GM12878 (cell line): Measurements from ENCODE around the gene C1orf198. TPM values are rescaled to one million over a fixed set of nuclear protein-coding genes. Genes with fewer than 3 reads are reported as not detected.

Experiments
- ATAC-seq: fragments of 200-7000 bp; cut with Tn5 transposase; 3 replicates; pipeline ENCODE4 v1.9.1; 2020; ENCODE audit warnings: mild to moderate bottlenecking, moderate library complexity
- BruUV-seq: library from RNA; stranded (reverse); fragments of 400-500 nt; replicated peaks from 2 replicates; lab custom pipeline; 2021; lab: Mats Ljungman, UMichigan
- CTCF ChIA-PET: fragments of 300-600 bp; sonication (Branson Sonifier 250); formaldehyde crosslinking; extraction: SDS; loops from one replicate; lab custom pipeline; 2021; ENCODE audit warnings: inconsistent platforms; lab: Yijun Ruan, JAX
- POLR2A ChIA-PET: fragments of 350-600 bp; formaldehyde crosslinking; extraction: SDS; loops from one replicate; lab custom pipeline; 2021; ENCODE audit warnings: inconsistent platforms; lab: Charles Lee
- RAD21 ChIA-PET: fragments of 300-600 bp; sonication (Branson Sonifier 250); formaldehyde crosslinking; loops from one replicate; lab custom pipeline; 2023; ENCODE audit warnings: antibody characterized with exemption; ENCODE audit not compliant: unreplicated experiment; lab: Charles Lee
- SMC1A ChIA-PET: fragments of 300-600 bp; sonication (Branson Sonifier 250); formaldehyde crosslinking; loops from one replicate; lab custom pipeline; 2023; ENCODE audit not compliant: unreplicated experiment, uncharacterized antibody; lab: Charles Lee
- DNase-seq: peaks from one replicate; pipeline ENCODE4 v3.0.0-alpha.2; 2011; ENCODE audit warnings: low read depth, low spot score
- FAIRE-seq: peaks from 3 replicates; lab custom pipeline; 2011; peaks lifted over from hg19 to GRCh38; lab: Jason Lieb, UNC
- H2AFZ ChIP-seq: 2 replicates; pipeline ENCODE4 v1.6.0; 2011; ENCODE audit warnings: low read depth, low read length, control low read depth; ENCODE audit not compliant: control insufficient read depth
- H3K27ac ChIP-seq: 2 replicates; pipeline ENCODE4 v1.5.1; 2011; ENCODE audit warnings: control low read depth; ENCODE audit not compliant: control insufficient read depth, insufficient read depth
- H3K27me3 ChIP-seq, 2 experiments: replicated peaks in 1 of 2; 2 replicates each; pipeline versions ENCODE4 v1.6.0 to v1.6.1; 2011; ENCODE audit warnings: low read length in 1 of 2; ENCODE audit not compliant: control insufficient read depth in 2 of 2, insufficient read depth in 2 of 2
- H3K36me3 ChIP-seq, 2 experiments: 2 replicates each; pipeline ENCODE4 v1.5.1; 2011; ENCODE audit warnings: low read length in 1 of 2; ENCODE audit not compliant: control insufficient read depth in 2 of 2, insufficient read depth in 2 of 2
- H3K4me1 ChIP-seq: 2 replicates; pipeline ENCODE4 v1.6.1; 2011; ENCODE audit warnings: mild to moderate bottlenecking, low read length, moderate library complexity, mixed read lengths; ENCODE audit not compliant: control insufficient read depth, insufficient read depth
- H3K4me2 ChIP-seq: 2 replicates; pipeline ENCODE4 v1.6.0; 2011; ENCODE audit warnings: control low read depth; ENCODE audit not compliant: control insufficient read depth, insufficient read depth
- H3K4me3 ChIP-seq: fragments of 200-600 bp; sonication (generic); 2 replicates; pipeline ENCODE4 v1.5.1; 2016
- H3K79me2 ChIP-seq: 2 replicates; pipeline ENCODE4 v1.6.0; 2011; ENCODE audit warnings: low read length; ENCODE audit not compliant: control insufficient read depth, insufficient read depth
- H3K9ac ChIP-seq: 2 replicates; pipeline ENCODE4 v1.8.0; 2011; ENCODE audit warnings: low read length, control low read depth, mixed read lengths; ENCODE audit not compliant: control insufficient read depth, insufficient read depth
- H3K9me3 ChIP-seq: replicated peaks from 3 replicates; pipeline ENCODE4 v1.5.1; 2011; ENCODE audit warnings: mild to moderate bottlenecking, low read length; ENCODE audit not compliant: control insufficient read depth, insufficient read depth
- H4K20me1 ChIP-seq: 2 replicates; pipeline ENCODE4 v1.6.0; 2011; ENCODE audit not compliant: control insufficient read depth, insufficient read depth
- BMI1 ChIP-seq: fragments of 450-650 bp; IDR thresholded peaks from 2 replicates; pipeline ENCODE4 v1.6.1; 2016; ENCODE audit warnings: mild to moderate bottlenecking, moderate library complexity, borderline replicate concordance
- BRCA1 ChIP-seq: IDR thresholded peaks from 2 replicates; pipeline ENCODE4 v1.6.1; 2011; ENCODE audit warnings: low read depth, low read length, improper control_type of control experiment
- CBFB ChIP-seq: IDR thresholded peaks from 2 replicates; pipeline ENCODE4 v1.6.1; 2016; ENCODE audit warnings: antibody characterized with exemption, low read depth
- HDAC6 ChIP-seq: fragments of 200-600 bp; sonication (generic); IDR thresholded peaks from one replicate; pipeline ENCODE4 v1.8.0; 2017; ENCODE audit warnings: antibody characterized with exemption; ENCODE audit not compliant: unreplicated experiment
- NFIC ChIP-seq: IDR thresholded peaks from 2 replicates; pipeline ENCODE4 v1.6.1; 2012; ENCODE audit warnings: low read depth, mild to moderate bottlenecking, inconsistent platforms, low read length, moderate library complexity
- PAX8 ChIP-seq: fragments of 450-650 bp; IDR thresholded peaks from 2 replicates; pipeline ENCODE4 v1.6.1; 2017; ENCODE audit warnings: mild to moderate bottlenecking, moderate library complexity
- PBX3 ChIP-seq: IDR thresholded peaks from 2 replicates; pipeline ENCODE4 v1.6.1; 2011; ENCODE audit warnings: mild to moderate bottlenecking, low read depth, low read length, moderate library complexity; ENCODE audit not compliant: insufficient replicate concordance
- POU2F2 ChIP-seq: IDR thresholded peaks from 3 replicates; pipeline ENCODE4 v1.6.1; 2011; ENCODE audit warnings: low read depth, mild to moderate bottlenecking, low read length, borderline replicate concordance
- RELB ChIP-seq: fragments of 450-650 bp; IDR thresholded peaks from 2 replicates; pipeline ENCODE4 v1.6.1; 2017; ENCODE audit warnings: low read depth, mild to moderate bottlenecking, moderate library complexity
- TCF7 ChIP-seq: IDR thresholded peaks from 2 replicates; pipeline ENCODE4 v1.6.1; 2014; ENCODE audit warnings: antibody characterized with exemption, borderline replicate concordance
- WGBS: methylation state at CpG from one replicate; pipeline ENCODE4 v1.1.6; 2016; ENCODE audit warnings: low lambda C conversion rate; ENCODE audit not compliant: insufficient replicate concordance, insufficient coverage; ENCODE audit errors: missing lambda C conversion rate; 5-methylcytosine and 5-hydroxymethylcytosine counted together
- in situ Hi-C: fragments of 300-500 bp; cut with MboI; formaldehyde crosslinking; loops from 9 replicates; pipeline ENCODE4 v1.14.3; 2018; ENCODE audit warnings: mixed read lengths
- intact Hi-C: fragments of 100-400 bp; cut with micrococcal nuclease; formaldehyde crosslinking; loops from one replicate; pipeline ENCODE4 v1.14.2; 2022; ENCODE audit not compliant: unreplicated experiment
- polyA plus RNA-seq, 11 experiments: library from polyadenylated mRNA; depleted of rRNA in 4 of 11; unstranded in 6 of 11; stranded (reverse) in 5 of 11; fragments of >200 nt; fragmentation: Nextera tagmentation in 4 of 11; fragmentation: Illumina TruSeq in 1 of 11; extraction: Ambion mirVana in 4 of 11; extraction: Trizol in 1 of 11; gene quantifications; 1 replicate in 1 of 11; 2 replicates in 10 of 11; pipeline versions ENCODE4 v1.2.1 to v1.2.3, GENCODE V29; 2011 to 2016; ENCODE audit warnings: inconsistent platforms in 2 of 11, missing spikeins in 2 of 11, low read depth in 1 of 11
- total RNA-seq, 4 experiments: library from RNA; depleted of rRNA in 3 of 4; stranded (reverse); fragments of >200 nt in 3 of 4; fragmentation: Illumina TruSeq in 1 of 4; extraction: Trizol in 1 of 4; gene quantifications; 2 replicates each; pipeline versions ENCODE4 v1.2.1 to v1.2.3, GENCODE V29; 2013 to 2021
- TF ChIP-seq, protein P1 (sequence below): fragments of 450-650 bp; formaldehyde crosslinking; IDR thresholded peaks from 2 replicates; pipeline ENCODE4 v1.4.0; 2020; ENCODE audit warnings: mild to moderate bottlenecking, moderate library complexity
- TF ChIP-seq, protein P2 (sequence below): fragments of 450-650 bp; IDR thresholded peaks from 2 replicates; pipeline ENCODE4 v1.6.1; 2017; ENCODE audit warnings: mild to moderate bottlenecking, moderate library complexity
- TF ChIP-seq, protein P3 (sequence below): IDR thresholded peaks from 2 replicates; pipeline ENCODE4 v1.6.1; 2011; ENCODE audit warnings: borderline replicate concordance, low read depth, mild to moderate bottlenecking, moderate library complexity, mixed read lengths, low read length; ENCODE audit not compliant: insufficient read depth; ENCODE audit errors: extremely low read length

Gene C1orf198
- total and polyA plus RNA-seq, 10 of the 15 experiments (the other 5 are each of a cell fraction or from before 2014, with no cell fraction given): 0.16 to 2.8 (median 1.1) TPM

DNA sequence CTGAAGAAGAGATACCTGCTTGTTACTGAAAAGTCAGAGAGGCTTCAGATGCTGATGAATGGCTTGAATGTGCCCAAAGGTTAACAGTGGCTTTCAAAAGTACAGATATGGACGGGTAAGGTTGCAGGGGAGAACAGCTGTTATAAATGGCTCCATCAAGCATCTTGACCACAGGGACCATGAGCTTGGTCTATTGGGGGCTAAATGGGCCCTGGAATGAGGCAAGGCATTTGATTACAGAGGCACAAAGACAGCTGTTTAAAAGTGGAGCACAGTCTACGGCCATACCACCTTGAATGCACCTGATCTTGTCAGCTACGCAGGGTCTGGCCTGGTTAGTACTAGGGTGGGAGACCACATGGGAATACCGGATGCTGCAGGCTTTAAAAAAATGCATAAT lies 48.3 kb downstream of the C1orf198 start:
- 4% methylated on average over 4 of the region's 4 CpGs for WGBS
- no peak for DNase-seq
- RAD21 ChIA-PET: no interaction called here
- no peaks in the 10 kb centered on the region for H3K79me2 ChIP-seq
- peaks cover 0 to 2% of the 10 kb centered on the region in 2 experiments; a peak in 2 of 4 replicates for H3K27me3 ChIP-seq
- intact Hi-C loops (no loop called here), in situ Hi-C loops (no loop called here)
- POLR2A ChIA-PET: no interaction called here
- no peak for ATAC-seq
- no peak overlapping the region for H2AFZ ChIP-seq
- FAIRE-seq: no peak
- no peak overlapping the region for H3K9ac ChIP-seq
- no peak overlapping the region for H3K27ac ChIP-seq
- no peaks in the 10 kb centered on the region for H3K9me3 ChIP-seq
- BruUV-seq: no TSS peak
- CTCF ChIA-PET: interaction anchor here (1.3 kb wide), 1 partner anchor 13 kb away, joined by 3 read pairs; no protein-coding TSS in a partner anchor
- no peak overlapping the region for H3K4me2 ChIP-seq
- no peak overlapping the region for H3K4me3 ChIP-seq
- H3K36me3 ChIP-seq: no peaks in the 10 kb centered on the region
- no peaks in the 10 kb centered on the region for H4K20me1 ChIP-seq
- H3K4me1 ChIP-seq: no peaks in the 10 kb centered on the region
- SMC1A ChIA-PET: no interaction called here
- TF ChIP-seq TCF7 (no peak), POU2F2 (no peak), PAX8 (no peak), NFIC (no peak), CBFB (no peak), PBX3 (no peak), RELB (no peak), BRCA1 (no peak), HDAC6 (no peak), BMI1 (no peak)
- TF ChIP-seq, protein P1, sequence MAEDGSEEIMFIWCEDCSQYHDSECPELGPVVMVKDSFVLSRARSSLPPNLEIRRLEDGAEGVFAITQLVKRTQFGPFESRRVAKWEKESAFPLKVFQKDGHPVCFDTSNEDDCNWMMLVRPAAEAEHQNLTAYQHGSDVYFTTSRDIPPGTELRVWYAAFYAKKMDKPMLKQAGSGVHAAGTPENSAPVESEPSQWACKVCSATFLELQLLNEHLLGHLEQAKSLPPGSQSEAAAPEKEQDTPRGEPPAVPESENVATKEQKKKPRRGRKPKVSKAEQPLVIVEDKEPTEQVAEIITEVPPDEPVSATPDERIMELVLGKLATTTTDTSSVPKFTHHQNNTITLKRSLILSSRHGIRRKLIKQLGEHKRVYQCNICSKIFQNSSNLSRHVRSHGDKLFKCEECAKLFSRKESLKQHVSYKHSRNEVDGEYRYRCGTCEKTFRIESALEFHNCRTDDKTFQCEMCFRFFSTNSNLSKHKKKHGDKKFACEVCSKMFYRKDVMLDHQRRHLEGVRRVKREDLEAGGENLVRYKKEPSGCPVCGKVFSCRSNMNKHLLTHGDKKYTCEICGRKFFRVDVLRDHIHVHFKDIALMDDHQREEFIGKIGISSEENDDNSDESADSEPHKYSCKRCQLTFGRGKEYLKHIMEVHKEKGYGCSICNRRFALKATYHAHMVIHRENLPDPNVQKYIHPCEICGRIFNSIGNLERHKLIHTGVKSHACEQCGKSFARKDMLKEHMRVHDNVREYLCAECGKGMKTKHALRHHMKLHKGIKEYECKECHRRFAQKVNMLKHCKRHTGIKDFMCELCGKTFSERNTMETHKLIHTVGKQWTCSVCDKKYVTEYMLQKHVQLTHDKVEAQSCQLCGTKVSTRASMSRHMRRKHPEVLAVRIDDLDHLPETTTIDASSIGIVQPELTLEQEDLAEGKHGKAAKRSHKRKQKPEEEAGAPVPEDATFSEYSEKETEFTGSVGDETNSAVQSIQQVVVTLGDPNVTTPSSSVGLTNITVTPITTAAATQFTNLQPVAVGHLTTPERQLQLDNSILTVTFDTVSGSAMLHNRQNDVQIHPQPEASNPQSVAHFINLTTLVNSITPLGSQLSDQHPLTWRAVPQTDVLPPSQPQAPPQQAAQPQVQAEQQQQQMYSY (CRISPR knock-in tag): no peak
- TF ChIP-seq, protein P2, sequence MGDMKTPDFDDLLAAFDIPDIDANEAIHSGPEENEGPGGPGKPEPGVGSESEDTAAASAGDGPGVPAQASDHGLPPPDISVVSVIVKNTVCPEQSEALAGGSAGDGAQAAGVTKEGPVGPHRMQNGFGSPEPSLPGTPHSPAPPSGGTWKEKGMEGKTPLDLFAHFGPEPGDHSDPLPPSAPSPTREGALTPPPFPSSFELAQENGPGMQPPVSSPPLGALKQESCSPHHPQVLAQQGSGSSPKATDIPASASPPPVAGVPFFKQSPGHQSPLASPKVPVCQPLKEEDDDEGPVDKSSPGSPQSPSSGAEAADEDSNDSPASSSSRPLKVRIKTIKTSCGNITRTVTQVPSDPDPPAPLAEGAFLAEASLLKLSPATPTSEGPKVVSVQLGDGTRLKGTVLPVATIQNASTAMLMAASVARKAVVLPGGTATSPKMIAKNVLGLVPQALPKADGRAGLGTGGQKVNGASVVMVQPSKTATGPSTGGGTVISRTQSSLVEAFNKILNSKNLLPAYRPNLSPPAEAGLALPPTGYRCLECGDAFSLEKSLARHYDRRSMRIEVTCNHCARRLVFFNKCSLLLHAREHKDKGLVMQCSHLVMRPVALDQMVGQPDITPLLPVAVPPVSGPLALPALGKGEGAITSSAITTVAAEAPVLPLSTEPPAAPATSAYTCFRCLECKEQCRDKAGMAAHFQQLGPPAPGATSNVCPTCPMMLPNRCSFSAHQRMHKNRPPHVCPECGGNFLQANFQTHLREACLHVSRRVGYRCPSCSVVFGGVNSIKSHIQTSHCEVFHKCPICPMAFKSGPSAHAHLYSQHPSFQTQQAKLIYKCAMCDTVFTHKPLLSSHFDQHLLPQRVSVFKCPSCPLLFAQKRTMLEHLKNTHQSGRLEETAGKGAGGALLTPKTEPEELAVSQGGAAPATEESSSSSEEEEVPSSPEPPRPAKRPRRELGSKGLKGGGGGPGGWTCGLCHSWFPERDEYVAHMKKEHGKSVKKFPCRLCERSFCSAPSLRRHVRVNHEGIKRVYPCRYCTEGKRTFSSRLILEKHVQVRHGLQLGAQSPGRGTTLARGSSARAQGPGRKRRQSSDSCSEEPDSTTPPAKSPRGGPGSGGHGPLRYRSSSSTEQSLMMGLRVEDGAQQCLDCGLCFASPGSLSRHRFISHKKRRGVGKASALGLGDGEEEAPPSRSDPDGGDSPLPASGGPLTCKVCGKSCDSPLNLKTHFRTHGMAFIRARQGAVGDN: no peak
- TF ChIP-seq, protein P3, sequence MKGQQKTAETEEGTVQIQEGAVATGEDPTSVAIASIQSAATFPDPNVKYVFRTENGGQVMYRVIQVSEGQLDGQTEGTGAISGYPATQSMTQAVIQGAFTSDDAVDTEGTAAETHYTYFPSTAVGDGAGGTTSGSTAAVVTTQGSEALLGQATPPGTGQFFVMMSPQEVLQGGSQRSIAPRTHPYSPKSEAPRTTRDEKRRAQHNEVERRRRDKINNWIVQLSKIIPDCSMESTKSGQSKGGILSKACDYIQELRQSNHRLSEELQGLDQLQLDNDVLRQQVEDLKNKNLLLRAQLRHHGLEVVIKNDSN: no peak
